Activated CD8-positive, alpha-beta memory T cell treated with anti-CD3 and anti-CD28 coated beads for 1 hour (primary cell): ENCODE data around the gene ROR2.
"Not testable (repeated sequence)": the region's sequence is repeated elsewhere in the genome, so short reads cannot be mapped to it uniquely, and the experiment has no call there.

Experiments used
- DNase-seq, 2 donors: peaks; one replicate each; pipeline ENCODE4 v3.0.0-alpha.2; 2020; ENCODE audit warnings: low read depth in 1 of 2; ENCODE audit errors: extremely low read depth in 1 of 2

Gene ROR2

DNA sequence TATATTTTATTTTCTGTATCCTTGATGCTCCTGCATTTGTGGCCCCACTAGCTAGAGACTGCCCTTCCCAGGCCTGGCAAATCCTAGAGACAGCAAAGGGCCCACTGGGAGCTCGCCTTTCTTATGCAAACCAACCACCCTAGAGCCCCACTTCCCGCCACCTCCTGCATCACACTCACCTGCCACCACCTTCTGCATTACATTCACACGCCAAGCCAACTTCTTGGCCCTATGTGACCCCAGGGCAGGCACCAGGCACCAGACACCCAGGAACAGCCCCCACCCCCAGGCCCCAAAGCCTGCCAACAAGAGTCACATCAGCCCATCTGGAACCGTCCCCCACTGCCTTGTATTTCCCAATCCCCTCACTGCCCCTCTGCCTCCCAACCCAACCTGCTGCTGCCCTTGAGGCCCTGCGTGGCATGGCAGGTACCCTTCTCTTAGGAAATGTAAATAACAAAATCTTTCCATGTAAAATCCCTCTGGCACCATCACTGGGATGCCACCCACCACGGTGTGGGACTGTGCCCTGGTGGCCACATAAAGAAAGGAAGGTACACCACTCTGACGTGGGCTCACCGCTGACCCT is 22.0 kb downstream of the ROR2 start:
- DNase-seq, result no peak

DNA sequence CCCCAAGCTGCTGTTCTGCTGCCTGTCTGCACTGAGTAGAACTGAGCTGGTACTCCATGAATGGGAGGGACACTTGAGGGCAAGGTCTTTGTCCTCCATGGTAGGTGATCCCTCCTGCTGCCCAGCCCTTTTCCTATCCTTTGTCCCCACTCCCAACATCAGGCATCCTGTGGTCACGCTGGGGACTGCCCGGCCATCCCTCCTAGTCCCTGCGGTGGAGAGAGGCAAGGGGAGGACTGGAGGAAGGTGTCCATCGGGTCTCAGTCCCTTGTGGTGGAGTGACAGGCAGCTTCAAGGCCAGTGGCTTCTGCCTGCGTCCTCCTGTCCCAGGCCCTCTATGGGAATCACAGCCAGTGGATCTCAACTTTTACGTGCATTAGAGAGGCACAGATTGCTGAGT is 25.9 kb downstream of the ROR2 start:
- DNase-seq, result no peak

- DNase-seq, result no peak
These were observed 26.9 kb downstream of the ROR2 start for GRCh38 chr9:91923145-91923544.

GRCh38 chr9:91921371-91921770 is 28.7 kb downstream of the ROR2 start:
- no peak for DNase-seq

GRCh38 chr9:91920630-91921350 is 29.2 kb downstream of the ROR2 start:
- DNase-seq, result no peak

- no peak for DNase-seq
These were observed 30.4 kb downstream of the ROR2 start for GRCh38 chr9:91919621-91920020.

DNA sequence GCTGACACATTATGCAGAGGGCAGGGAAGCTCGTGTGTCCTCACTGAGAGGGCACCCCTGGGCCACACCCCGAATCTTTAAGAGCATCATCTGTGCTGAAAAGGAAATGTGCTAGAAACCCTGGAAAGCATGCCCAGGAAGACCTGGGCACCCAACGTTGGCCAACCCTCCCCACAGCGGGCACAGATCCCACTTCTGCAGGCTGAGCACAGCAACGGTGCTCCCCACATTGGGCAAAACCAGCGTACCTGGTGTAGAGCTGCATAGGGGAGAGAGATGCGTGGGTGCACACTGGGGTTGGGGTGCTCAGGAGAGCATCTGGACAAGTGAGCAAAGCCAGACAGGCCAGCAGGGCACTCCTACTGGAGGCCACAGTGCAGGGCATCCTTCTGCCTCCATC is 32.6 kb downstream of the ROR2 start:
- DNase-seq, result no peak

GRCh38 chr9:91915524-91916263 is 34.3 kb downstream of the ROR2 start:
- DNase-seq, result no peak

DNA sequence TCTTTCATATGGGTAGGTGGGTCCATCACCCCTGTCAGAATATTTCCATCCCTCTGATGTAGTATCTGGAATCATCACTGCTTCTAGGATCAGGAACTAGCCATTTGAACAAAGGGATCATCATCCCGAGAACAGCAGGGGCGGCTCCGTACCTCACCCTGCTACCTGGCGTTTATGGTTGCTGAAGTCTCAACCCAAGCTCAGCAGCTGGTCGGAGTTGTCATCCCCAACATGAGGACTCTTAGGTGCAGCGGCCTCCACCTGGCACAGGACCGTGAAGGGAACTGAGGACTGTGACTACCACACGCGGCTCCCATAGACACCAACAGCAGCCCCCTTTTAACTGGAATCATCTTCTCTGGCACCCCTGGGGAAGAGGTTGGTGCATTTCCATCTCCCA is 35.1 kb downstream of the ROR2 start:
- no peak for DNase-seq

DNA sequence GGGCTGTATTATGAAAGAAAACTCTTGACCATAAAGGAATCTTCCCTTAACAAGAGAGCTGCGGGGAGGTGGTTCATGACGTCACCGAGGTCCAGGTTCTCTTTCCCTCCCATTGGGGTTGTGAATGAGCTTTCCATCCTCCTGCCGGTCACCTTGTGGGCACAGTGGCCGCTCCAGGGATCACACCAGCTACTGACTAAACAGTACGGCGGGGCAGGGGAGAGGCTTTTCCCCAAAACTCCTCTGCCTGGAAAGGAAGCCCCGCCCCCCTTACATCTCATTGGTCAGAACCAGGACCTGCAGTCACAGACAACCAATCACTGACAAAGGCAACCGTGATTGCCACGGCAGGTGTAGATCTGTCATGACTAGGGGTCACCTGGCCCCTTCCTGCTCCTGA is 35.6 kb downstream of the ROR2 start:
- DNase-seq, result no peak

GRCh38 chr9:91913986-91914385 is 36.0 kb downstream of the ROR2 start:
- DNase-seq, result no peak

DNA sequence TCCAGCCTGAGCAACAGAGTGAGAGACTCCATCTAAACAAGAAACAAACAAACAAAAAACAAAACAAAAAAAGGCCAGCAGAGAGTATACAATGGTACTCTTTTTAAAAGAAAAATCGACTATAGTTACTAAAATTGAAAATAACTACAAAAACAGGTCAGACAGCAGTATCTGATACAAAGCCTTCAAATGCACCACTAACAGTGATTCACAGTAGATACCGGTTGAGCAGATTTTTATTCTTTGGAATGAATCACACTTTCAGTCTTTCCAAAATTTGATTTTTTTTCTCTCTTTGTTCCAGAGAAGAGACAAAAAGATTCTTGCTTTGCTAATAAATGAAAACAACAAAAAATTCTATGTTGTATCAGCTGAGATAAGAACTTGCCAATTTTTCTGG is 36.9 kb downstream of the ROR2 start:
- DNase-seq, result no peak

DNA sequence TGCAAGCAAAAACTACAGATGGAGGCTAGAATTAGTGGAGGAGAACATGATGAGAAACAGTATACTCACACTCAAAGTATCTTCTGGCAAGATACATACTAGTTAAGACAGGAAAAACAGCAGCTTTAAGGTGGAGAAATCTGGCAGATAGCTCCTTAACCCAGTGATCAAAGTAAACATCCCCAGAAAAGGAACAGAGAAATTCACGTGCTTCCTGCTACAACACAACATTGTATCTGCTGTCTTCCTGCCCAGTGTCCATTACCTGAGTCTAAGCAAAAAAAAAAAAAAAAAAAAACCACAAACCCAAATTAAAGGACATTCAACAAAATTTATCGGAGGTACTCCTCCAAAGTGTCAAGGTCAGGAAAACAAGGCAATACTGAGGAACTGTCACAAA is 38.4 kb downstream of the ROR2 start:
- no peak for DNase-seq

DNA sequence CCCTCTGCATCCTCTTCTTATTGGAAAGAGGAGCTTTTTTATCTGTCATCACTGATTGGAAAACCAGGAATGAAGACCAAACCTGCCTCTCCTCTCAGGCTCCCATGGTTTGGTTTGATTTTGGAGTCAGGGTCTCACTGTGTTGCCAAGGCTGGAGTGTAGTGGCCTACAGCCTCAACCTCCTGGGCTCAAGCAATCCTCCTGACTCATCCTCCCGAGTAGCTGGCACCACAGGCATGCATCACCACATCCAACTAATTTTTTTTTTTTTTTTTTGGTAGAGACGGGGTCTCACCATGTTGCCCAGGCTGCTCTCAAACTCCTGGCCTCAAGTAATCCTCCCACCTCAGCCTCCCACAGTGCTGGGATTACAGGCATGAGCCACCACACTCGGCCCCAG is 40.8 kb downstream of the ROR2 start:
- DNase-seq, result not testable (repeated sequence)

GRCh38 chr9:91908746-91909145 is 41.3 kb downstream of the ROR2 start:
- DNase-seq, result no peak

GRCh38 chr9:91908293-91908623 is 41.8 kb downstream of the ROR2 start:
- no peak for DNase-seq

- no peak for DNase-seq
These were observed 42.3 kb downstream of the ROR2 start for GRCh38 chr9:91907484-91908292.

DNA sequence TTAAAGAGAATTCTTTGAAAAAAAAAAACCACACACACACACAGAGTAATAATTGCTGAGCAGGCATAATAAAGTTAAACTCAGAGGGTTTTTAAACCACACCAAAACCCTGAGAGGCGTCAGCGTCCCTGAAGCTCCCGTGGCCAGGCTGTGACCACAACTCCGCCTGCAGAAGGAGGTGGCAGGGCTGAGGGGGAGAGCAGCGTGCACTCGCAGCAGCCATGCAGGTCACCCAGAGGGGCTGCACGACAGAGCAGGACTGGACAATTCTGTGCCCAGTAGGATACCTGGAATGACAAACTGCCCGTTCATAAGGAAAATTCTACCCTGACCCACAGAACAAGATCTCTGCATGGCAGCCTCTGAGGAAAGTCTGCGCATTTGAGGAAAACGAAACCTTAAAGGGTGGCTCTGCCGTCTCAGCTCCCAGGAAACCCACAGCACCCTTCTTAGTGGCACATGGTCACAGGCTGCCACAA is 44.0 kb downstream of the ROR2 start:
- DNase-seq, result peak in 1 of 2 donors; percentile 20

GRCh38 chr9:91905237-91905650 is 44.8 kb downstream of the ROR2 start:
- DNase-seq, result no peak

DNA sequence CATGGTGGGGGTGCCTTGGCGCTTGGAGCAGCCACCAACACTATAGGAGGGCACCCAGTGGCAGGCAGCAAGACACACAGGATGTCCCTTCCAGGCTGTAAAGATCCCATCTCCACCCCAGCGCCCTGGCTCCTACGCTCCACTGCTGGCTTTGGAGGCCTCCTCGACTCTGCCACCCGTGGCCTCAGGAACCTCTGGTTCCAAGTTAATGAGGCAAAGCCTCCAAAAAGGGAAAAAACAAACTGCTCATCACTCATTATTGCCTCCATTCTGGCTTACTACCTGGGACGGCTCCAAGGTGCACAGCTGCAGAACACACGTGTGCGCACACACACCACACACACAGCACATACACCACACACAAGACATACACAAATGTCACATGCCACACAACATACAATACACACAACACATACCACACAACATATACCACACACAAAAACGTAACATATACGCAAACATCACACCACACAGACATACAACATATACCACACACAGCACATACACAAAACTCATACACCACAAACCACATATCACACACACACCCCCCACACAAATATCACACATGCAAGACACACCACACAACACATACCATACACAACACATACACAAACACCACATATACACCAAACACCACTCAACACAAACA is 45.3 kb downstream of the ROR2 start:
- no peak for DNase-seq
